ENCODE measurements around the gene INCENP.

INCENP gene

GRCh38 chr11:62146476-62147200 lies 22.8 kb downstream of the INCENP start:
- no peak for DNase-seq (ENCODE audit: low read depth in 2 of 2)
- no peak for TF ChIP-seq CTCF (IDR thresholded peaks at IDR 0.05; ENCODE audit: low read depth, low read length)
- no peak overlapping the region for H3K4me3 ChIP-seq (replicated peaks in 1 of 2; ENCODE audit: low read depth in 2 of 2, low read length in 2 of 2)

- DNase-seq (ENCODE audit: low read depth in 2 of 2) = no peak
- no peak for TF ChIP-seq CTCF (IDR thresholded peaks at IDR 0.05; ENCODE audit: low read depth, low read length)
Observed at GRCh38 chr11:62147545-62147944, 23.7 kb downstream of the INCENP start.

GRCh38 chr11:62148271-62148980 lies 24.6 kb downstream of the INCENP start:
- no peak overlapping the region for H3K4me3 ChIP-seq (replicated peaks in 1 of 2; ENCODE audit: low read depth in 2 of 2, low read length in 2 of 2)
- DNase-seq (ENCODE audit: low read depth in 2 of 2) = no peak
- no peak for TF ChIP-seq CTCF (IDR thresholded peaks at IDR 0.05; ENCODE audit: low read depth, low read length)

More at GRCh38 chr11:62147545-62147944, 23.7 kb downstream of the INCENP start:
- no peak overlapping the region for H3K4me3 ChIP-seq (replicated peaks in 1 of 2; ENCODE audit: low read depth in 2 of 2, low read length in 2 of 2)

GRCh38 chr11:62149986-62150886 lies 26.4 kb downstream of the INCENP start:
- H3K4me3 ChIP-seq (replicated peaks in 1 of 2; ENCODE audit: low read depth in 2 of 2, low read length in 2 of 2) = no peak overlapping the region
- TF ChIP-seq CTCF (IDR thresholded peaks at IDR 0.05; ENCODE audit: low read depth, low read length) = no peak
- no peak for DNase-seq (ENCODE audit: low read depth in 2 of 2)

- TF ChIP-seq CTCF (IDR thresholded peaks at IDR 0.05; ENCODE audit: low read depth, low read length) = no peak
- H3K4me3 ChIP-seq (replicated peaks in 1 of 2; ENCODE audit: low read depth in 2 of 2, low read length in 2 of 2) = no peak overlapping the region
- DNase-seq (ENCODE audit: low read depth in 2 of 2) = no peak
Observed at GRCh38 chr11:62150887-62151736, 27.3 kb downstream of the INCENP start.

GRCh38 chr11:62151737-62152102 lies 27.9 kb downstream of the INCENP start:
- no peak for TF ChIP-seq CTCF (IDR thresholded peaks at IDR 0.05; ENCODE audit: low read depth, low read length)
- no peak overlapping the region for H3K4me3 ChIP-seq (replicated peaks in 1 of 2; ENCODE audit: low read depth in 2 of 2, low read length in 2 of 2)
- no peak for DNase-seq (ENCODE audit: low read depth in 2 of 2)
